Colonic mucosa (tissue), 4 donors: ENCODE measurements around the gene SUB1. TPM values are rescaled to one million over a fixed set of nuclear protein-coding genes. Genes with fewer than 3 reads are reported as not detected.

ENCODE experiments used
- DNase-seq: peaks from one replicate; pipeline ENCODE4 v3.0.0-alpha.2; 2020
- H3K27ac ChIP-seq: fragments of 200-600 bp; one replicate; pipeline ENCODE4 v1.8.0; 2021
- H3K27me3 ChIP-seq: fragments of 200-600 bp; one replicate; pipeline ENCODE4 v1.8.0; 2021
- H3K36me3 ChIP-seq: fragments of 200-600 bp; one replicate; pipeline ENCODE4 v1.8.0; 2021
- H3K4me1 ChIP-seq: fragments of 200-600 bp; one replicate; pipeline ENCODE4 v1.8.0; 2021; ENCODE audit warnings: mild to moderate bottlenecking
- H3K4me3 ChIP-seq: fragments of 200-600 bp; one replicate; pipeline ENCODE4 v1.8.0; 2021
- H3K9ac ChIP-seq, 2 donors: one replicate each; pipeline ENCODE4 v1.7.0; 2013; ENCODE audit warnings: control low read depth in 2 of 2, low read depth in 2 of 2, low read length in 2 of 2
- H3K9me3 ChIP-seq: fragments of 200-600 bp; one replicate; pipeline ENCODE4 v1.8.0; 2021
- CTCF ChIP-seq: fragments of 200-600 bp; IDR thresholded peaks from one replicate; pipeline ENCODE4 v1.8.0; 2022; ENCODE audit warnings: antibody characterized with exemption, mild to moderate bottlenecking
- intact Hi-C: fragments of 100-400 bp; cut with DNase I; formaldehyde crosslinking; loops from one replicate; pipeline ENCODE4 v1.14.1; 2022
- total RNA-seq, 2 donors: library from RNA; stranded (reverse); fragmentation: NEBNext Ultra II Directional in 1 of 2; extraction: Animal tissue kit (Norgen Biotek cat#: 25700) in 1 of 2; gene quantifications; one replicate each; pipeline ENCODE4 v1.2.1, GENCODE V29; 2021
- donor health status: healthy.
- donor health status: DM: no; HTN: no; CAD: no.
- donor health status: DM: no; HTN: no; CAD: no.

The SUB1 gene
- total RNA-seq, 2 donors from 2014 or later: 193 to 227 TPM

- Histone ChIP-seq H3K9ac (no peak overlapping the region), H3K4me3 (no peak overlapping the region), H3K36me3 (no peaks in the 10 kb centered on the region), H3K27ac (no peak overlapping the region), H3K27me3 (no peaks in the 10 kb centered on the region), H3K4me1 (no peaks in the 10 kb centered on the region), H3K9me3 (no peaks in the 10 kb centered on the region)
- DNase-seq: no peak
- intact Hi-C loops: no loop called here
- TF ChIP-seq CTCF: no peak
These were observed 57.1 kb downstream of the SUB1 start for GRCh38 chr5:32642276-32643002.

GRCh38 chr5:32645246-32645645 lies 59.9 kb downstream of the SUB1 start:
- H3K27ac ChIP-seq: no peak overlapping the region
- no peaks in the 10 kb centered on the region for H3K9me3 ChIP-seq
- intact Hi-C loops: no loop called here
- no peaks in the 10 kb centered on the region for H3K27me3 ChIP-seq
- H3K4me3 ChIP-seq: no peak overlapping the region
- no peaks in the 10 kb centered on the region for H3K4me1 ChIP-seq
- no peak for DNase-seq
- H3K36me3 ChIP-seq: no peaks in the 10 kb centered on the region
- TF ChIP-seq CTCF: no peak
- no peak overlapping the region for H3K9ac ChIP-seq

- DNase-seq: no peak
- TF ChIP-seq CTCF: no peak
- no peaks in the 10 kb centered on the region for H3K27me3 ChIP-seq
- no peak overlapping the region for H3K27ac ChIP-seq
- intact Hi-C loops: no loop called here
- no peak overlapping the region for H3K9ac ChIP-seq
- no peak overlapping the region for H3K4me3 ChIP-seq
- no peaks in the 10 kb centered on the region for H3K36me3 ChIP-seq
- H3K9me3 ChIP-seq: no peaks in the 10 kb centered on the region
- no peaks in the 10 kb centered on the region for H3K4me1 ChIP-seq
These were observed 61.0 kb downstream of the SUB1 start for GRCh38 chr5:32646061-32646969.

GRCh38 chr5:32651088-32651487 lies 65.7 kb downstream of the SUB1 start:
- Histone ChIP-seq H3K9ac (no peak overlapping the region), H3K36me3 (no peaks in the 10 kb centered on the region), H3K4me3 (no peak overlapping the region), H3K27ac (no peak overlapping the region), H3K9me3 (no peaks in the 10 kb centered on the region), H3K27me3 (no peaks in the 10 kb centered on the region), H3K4me1 (no peaks in the 10 kb centered on the region)
- DNase-seq: no peak
- TF ChIP-seq CTCF: no peak
- intact Hi-C loops: no loop called here

GRCh38 chr5:32651638-32652037 lies 66.3 kb downstream of the SUB1 start:
- intact Hi-C loops: no loop called here
- no peak overlapping the region for H3K4me3 ChIP-seq
- no peaks in the 10 kb centered on the region for H3K36me3 ChIP-seq
- H3K27me3 ChIP-seq: no peaks in the 10 kb centered on the region
- H3K27ac ChIP-seq: no peak overlapping the region
- no peaks in the 10 kb centered on the region for H3K4me1 ChIP-seq
- DNase-seq: no peak
- no peak overlapping the region for H3K9ac ChIP-seq
- no peak for TF ChIP-seq CTCF
- H3K9me3 ChIP-seq: no peaks in the 10 kb centered on the region

Other genes with a start within 250 kb of the SUB1 start
- gene ZFR, start 140.8 kb upstream of the SUB1 start, total RNA-seq: 10 to 100 TPM; 45.0 to 51.8 TPM
- 1 to 10 TPM in 1 of 2 donors, under 1 TPM in 1; 0.20 to 3.0 TPM for gene NPR3, start 125.8 kb downstream of the SUB1 start, total RNA-seq